ENCODE measurements around the gene CPA4.
A peak's percentile ranks its signal among the peaks of the same experiment; 100 is the strongest.

Gene CPA4

GRCh38 chr7:130352194-130353074, 59.5 kb downstream of the CPA4 start:
- no peak overlapping the region for H3K4me3 ChIP-seq (ENCODE audit: low read length in 2 of 2)
- peaks cover 2 to 13% of the 10 kb centered on the region in 2 donors for H3K4me1 ChIP-seq (ENCODE audit: control insufficient read depth in 2 of 2, insufficient read depth in 2 of 2, low read length in 2 of 2)
- H3K36me3 ChIP-seq (ENCODE audit: control insufficient read depth in 2 of 2, insufficient read depth in 2 of 2, low read length in 2 of 2) = no peaks in the 10 kb centered on the region
- H3K27ac ChIP-seq (ENCODE audit: low read depth in 2 of 2, low read length in 2 of 2) = peak overlapping the region; percentile 28 to 34
- no peaks in the 10 kb centered on the region for H3K9me3 ChIP-seq (ENCODE audit: control insufficient read depth in 2 of 2, low read length in 2 of 2)
- H3K27me3 ChIP-seq (ENCODE audit: control insufficient read depth in 2 of 2, insufficient read depth in 2 of 2, low read length in 2 of 2) = no peaks in the 10 kb centered on the region
- no peak overlapping the region for H3K9ac ChIP-seq (ENCODE audit: low read depth in 1 of 2, low read length in 2 of 2)

- no peak overlapping the region for H3K9ac ChIP-seq (ENCODE audit: low read depth in 1 of 2, low read length in 2 of 2)
- no peaks in the 10 kb centered on the region for H3K36me3 ChIP-seq (ENCODE audit: control insufficient read depth in 2 of 2, insufficient read depth in 2 of 2, low read length in 2 of 2)
- peak overlapping the region; percentile 13 to 25 for H3K27ac ChIP-seq (ENCODE audit: low read depth in 2 of 2, low read length in 2 of 2)
- no peaks in the 10 kb centered on the region for H3K27me3 ChIP-seq (ENCODE audit: control insufficient read depth in 2 of 2, insufficient read depth in 2 of 2, low read length in 2 of 2)
- H3K4me1 ChIP-seq (ENCODE audit: control insufficient read depth in 2 of 2, insufficient read depth in 2 of 2, low read length in 2 of 2) = peaks cover 2 to 13% of the 10 kb centered on the region in 2 donors
- H3K4me3 ChIP-seq (ENCODE audit: low read length in 2 of 2) = no peak overlapping the region
- H3K9me3 ChIP-seq (ENCODE audit: control insufficient read depth in 2 of 2, low read length in 2 of 2) = no peaks in the 10 kb centered on the region
These were observed 60.2 kb downstream of the CPA4 start for GRCh38 chr7:130353196-130353595.

- no peak overlapping the region for H3K9ac ChIP-seq (ENCODE audit: low read depth in 1 of 2, low read length in 2 of 2)
- H3K36me3 ChIP-seq (ENCODE audit: control insufficient read depth in 2 of 2, insufficient read depth in 2 of 2, low read length in 2 of 2) = no peaks in the 10 kb centered on the region
- H3K27ac ChIP-seq (ENCODE audit: low read depth in 2 of 2, low read length in 2 of 2) = peak overlapping the region; percentile 59 to 74
These were observed 63.3 kb downstream of the CPA4 start for GRCh38 chr7:130356121-130356875.

GRCh38 chr7:130356876-130357611, 64.1 kb downstream of the CPA4 start:
- no peaks in the 10 kb centered on the region for H3K36me3 ChIP-seq (ENCODE audit: control insufficient read depth in 2 of 2, insufficient read depth in 2 of 2, low read length in 2 of 2)
- H3K27me3 ChIP-seq (ENCODE audit: control insufficient read depth in 2 of 2, insufficient read depth in 2 of 2, low read length in 2 of 2) = no peaks in the 10 kb centered on the region
- peaks cover 2 to 7% of the 10 kb centered on the region in 2 donors for H3K4me1 ChIP-seq (ENCODE audit: control insufficient read depth in 2 of 2, insufficient read depth in 2 of 2, low read length in 2 of 2)
- H3K4me3 ChIP-seq (ENCODE audit: low read length in 2 of 2) = no peak overlapping the region
- H3K9ac ChIP-seq (ENCODE audit: low read depth in 1 of 2, low read length in 2 of 2) = no peak overlapping the region
- H3K9me3 ChIP-seq (ENCODE audit: control insufficient read depth in 2 of 2, low read length in 2 of 2) = peaks cover 0 to 4% of the 10 kb centered on the region in 2 donors
- H3K27ac ChIP-seq (ENCODE audit: low read depth in 2 of 2, low read length in 2 of 2) = peak overlapping the region; percentile 59 to 74

More at GRCh38 chr7:130356121-130356875, 63.3 kb downstream of the CPA4 start:
- H3K27me3 ChIP-seq (ENCODE audit: control insufficient read depth in 2 of 2, insufficient read depth in 2 of 2, low read length in 2 of 2) = no peaks in the 10 kb centered on the region
- no peak overlapping the region for H3K4me3 ChIP-seq (ENCODE audit: low read length in 2 of 2)
- peaks cover 0 to 4% of the 10 kb centered on the region in 2 donors for H3K9me3 ChIP-seq (ENCODE audit: control insufficient read depth in 2 of 2, low read length in 2 of 2)
- H3K4me1 ChIP-seq (ENCODE audit: control insufficient read depth in 2 of 2, insufficient read depth in 2 of 2, low read length in 2 of 2) = peaks cover 2 to 13% of the 10 kb centered on the region in 2 donors

DNA sequence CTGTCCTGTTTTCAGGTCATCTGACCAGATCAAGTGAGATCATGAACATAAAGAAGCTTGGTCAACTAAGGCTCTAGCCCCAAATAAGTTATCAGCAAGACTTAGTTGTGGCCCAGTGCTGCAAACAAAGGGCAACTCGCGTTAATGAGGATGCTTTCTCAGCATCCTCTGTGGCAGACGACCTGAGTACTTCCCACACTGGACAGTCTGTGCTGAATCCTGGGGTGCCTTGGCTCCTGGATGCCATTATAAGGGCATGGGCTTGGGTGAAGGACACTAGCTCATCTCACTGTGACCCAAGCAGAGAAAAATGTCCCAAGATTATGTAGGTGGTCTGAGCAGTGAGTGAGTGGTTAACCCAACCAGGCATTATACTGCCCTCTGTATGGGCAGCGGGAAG, 65.5 kb downstream of the CPA4 start:
- Histone ChIP-seq H3K9ac (ENCODE audit: low read depth in 1 of 2, low read length in 2 of 2) (no peak overlapping the region), H3K27ac (ENCODE audit: low read depth in 2 of 2, low read length in 2 of 2) (no peak overlapping the region), H3K36me3 (ENCODE audit: control insufficient read depth in 2 of 2, insufficient read depth in 2 of 2, low read length in 2 of 2) (no peaks in the 10 kb centered on the region), H3K27me3 (ENCODE audit: control insufficient read depth in 2 of 2, insufficient read depth in 2 of 2, low read length in 2 of 2) (no peaks in the 10 kb centered on the region), H3K4me3 (ENCODE audit: low read length in 2 of 2) (no peak overlapping the region), H3K9me3 (ENCODE audit: control insufficient read depth in 2 of 2, low read length in 2 of 2) (peaks cover 0 to 4% of the 10 kb centered on the region in 2 donors), H3K4me1 (ENCODE audit: control insufficient read depth in 2 of 2, insufficient read depth in 2 of 2, low read length in 2 of 2) (peaks cover 2 to 3% of the 10 kb centered on the region in 2 donors)

- H3K4me1 ChIP-seq (ENCODE audit: control insufficient read depth in 2 of 2, insufficient read depth in 2 of 2, low read length in 2 of 2) = peaks cover 2 to 3% of the 10 kb centered on the region in 2 donors
- peaks cover 0 to 4% of the 10 kb centered on the region in 2 donors for H3K9me3 ChIP-seq (ENCODE audit: control insufficient read depth in 2 of 2, low read length in 2 of 2)
- no peaks in the 10 kb centered on the region for H3K27me3 ChIP-seq (ENCODE audit: control insufficient read depth in 2 of 2, insufficient read depth in 2 of 2, low read length in 2 of 2)
- H3K9ac ChIP-seq (ENCODE audit: low read depth in 1 of 2, low read length in 2 of 2) = no peak overlapping the region
- no peak overlapping the region for H3K27ac ChIP-seq (ENCODE audit: low read depth in 2 of 2, low read length in 2 of 2)
- no peaks in the 10 kb centered on the region for H3K36me3 ChIP-seq (ENCODE audit: control insufficient read depth in 2 of 2, insufficient read depth in 2 of 2, low read length in 2 of 2)
- H3K4me3 ChIP-seq (ENCODE audit: low read length in 2 of 2) = no peak overlapping the region
These were observed 66.4 kb downstream of the CPA4 start for GRCh38 chr7:130359276-130359857.

- H3K27ac ChIP-seq (ENCODE audit: low read depth in 2 of 2, low read length in 2 of 2) = no peak overlapping the region
- H3K9ac ChIP-seq (ENCODE audit: low read depth in 1 of 2, low read length in 2 of 2) = no peak overlapping the region
- no peaks in the 10 kb centered on the region for H3K36me3 ChIP-seq (ENCODE audit: control insufficient read depth in 2 of 2, insufficient read depth in 2 of 2, low read length in 2 of 2)
- no peak overlapping the region for H3K4me3 ChIP-seq (ENCODE audit: low read length in 2 of 2)
- H3K27me3 ChIP-seq (ENCODE audit: control insufficient read depth in 2 of 2, insufficient read depth in 2 of 2, low read length in 2 of 2) = no peaks in the 10 kb centered on the region
- H3K4me1 ChIP-seq (ENCODE audit: control insufficient read depth in 2 of 2, insufficient read depth in 2 of 2, low read length in 2 of 2) = peaks cover 2 to 3% of the 10 kb centered on the region in 2 donors
- peaks cover 0 to 4% of the 10 kb centered on the region in 2 donors for H3K9me3 ChIP-seq (ENCODE audit: control insufficient read depth in 2 of 2, low read length in 2 of 2)
These were observed 67.6 kb downstream of the CPA4 start for GRCh38 chr7:130360518-130360917.

DNA sequence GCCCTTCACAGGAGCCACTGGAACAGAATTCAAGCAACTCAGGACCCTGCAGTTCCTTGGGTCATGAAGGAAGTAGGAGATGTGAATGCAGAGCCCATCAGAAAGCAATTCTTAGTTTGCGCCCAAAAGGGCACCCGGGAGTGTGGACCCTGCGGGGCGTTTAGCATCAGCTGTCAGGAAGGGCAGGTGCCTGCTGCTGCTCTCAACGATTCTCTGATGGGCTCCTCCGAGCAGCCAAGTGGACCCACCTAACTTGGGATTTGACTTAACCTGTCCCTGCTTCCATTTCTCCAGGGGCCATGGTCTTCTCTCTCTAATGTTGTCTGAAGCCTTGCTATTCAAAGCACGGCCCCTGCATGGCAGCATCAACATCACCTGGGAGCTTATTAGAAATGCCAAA, 68.7 kb downstream of the CPA4 start:
- Histone ChIP-seq H3K36me3 (ENCODE audit: control insufficient read depth in 2 of 2, insufficient read depth in 2 of 2, low read length in 2 of 2) (no peaks in the 10 kb centered on the region), H3K9ac (ENCODE audit: low read depth in 1 of 2, low read length in 2 of 2) (no peak overlapping the region), H3K4me1 (ENCODE audit: control insufficient read depth in 2 of 2, insufficient read depth in 2 of 2, low read length in 2 of 2) (peaks cover under 1 to 5% of the 10 kb centered on the region in 2 donors), H3K27ac (ENCODE audit: low read depth in 2 of 2, low read length in 2 of 2) (no peak overlapping the region), H3K4me3 (ENCODE audit: low read length in 2 of 2) (no peak overlapping the region), H3K9me3 (ENCODE audit: control insufficient read depth in 2 of 2, low read length in 2 of 2) (peaks cover 0 to 4% of the 10 kb centered on the region in 2 donors), H3K27me3 (ENCODE audit: control insufficient read depth in 2 of 2, insufficient read depth in 2 of 2, low read length in 2 of 2) (no peaks in the 10 kb centered on the region)

- Histone ChIP-seq H3K36me3 (ENCODE audit: control insufficient read depth in 2 of 2, insufficient read depth in 2 of 2, low read length in 2 of 2) (no peaks in the 10 kb centered on the region), H3K27ac (ENCODE audit: low read depth in 2 of 2, low read length in 2 of 2) (no peak overlapping the region), H3K9ac (ENCODE audit: low read depth in 1 of 2, low read length in 2 of 2) (no peak overlapping the region), H3K4me3 (ENCODE audit: low read length in 2 of 2) (no peak overlapping the region), H3K9me3 (ENCODE audit: control insufficient read depth in 2 of 2, low read length in 2 of 2) (peaks cover 0 to 4% of the 10 kb centered on the region in 2 donors), H3K27me3 (ENCODE audit: control insufficient read depth in 2 of 2, insufficient read depth in 2 of 2, low read length in 2 of 2) (no peaks in the 10 kb centered on the region), H3K4me1 (ENCODE audit: control insufficient read depth in 2 of 2, insufficient read depth in 2 of 2, low read length in 2 of 2) (peaks cover 0 to 6% of the 10 kb centered on the region in 2 donors)
These were observed 69.4 kb downstream of the CPA4 start for GRCh38 chr7:130362251-130362816.
